HG03457 (cell line): ENCODE data around the gene EFNA3.

Experiments
- ATAC-seq: cut with Tn5 transposase; IDR thresholded peaks from one replicate; pipeline ENCODE4 v1.9.1; 2021; ENCODE audit warnings: moderate number of reproducible peaks; ENCODE audit not compliant: unreplicated experiment

The EFNA3 gene

DNA sequence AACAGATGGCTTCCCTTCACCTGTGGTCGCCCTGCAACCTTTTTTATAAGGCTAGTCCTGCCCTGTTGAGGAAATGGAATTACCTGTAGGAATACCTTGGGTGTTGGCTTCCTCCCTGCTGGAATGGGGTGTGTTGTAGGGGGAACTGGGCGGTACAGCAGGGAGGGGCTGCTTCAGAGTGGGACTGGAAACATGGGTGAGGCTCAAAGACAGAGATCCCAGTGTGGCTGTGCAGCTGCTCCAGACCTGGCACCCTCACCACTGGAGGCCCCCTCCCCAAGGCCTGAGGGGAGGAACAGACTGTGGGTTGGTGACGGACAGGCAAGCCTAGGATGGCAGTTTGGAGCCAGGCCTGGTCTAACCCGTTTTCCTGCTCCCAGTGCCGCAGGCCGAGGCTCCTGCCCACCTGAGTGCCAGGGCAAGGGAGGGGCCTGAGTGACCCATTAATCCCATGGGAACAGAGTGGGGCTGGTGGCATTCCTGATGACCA is 4.5 kb downstream of the EFNA3 start:
- no peak for ATAC-seq

DNA sequence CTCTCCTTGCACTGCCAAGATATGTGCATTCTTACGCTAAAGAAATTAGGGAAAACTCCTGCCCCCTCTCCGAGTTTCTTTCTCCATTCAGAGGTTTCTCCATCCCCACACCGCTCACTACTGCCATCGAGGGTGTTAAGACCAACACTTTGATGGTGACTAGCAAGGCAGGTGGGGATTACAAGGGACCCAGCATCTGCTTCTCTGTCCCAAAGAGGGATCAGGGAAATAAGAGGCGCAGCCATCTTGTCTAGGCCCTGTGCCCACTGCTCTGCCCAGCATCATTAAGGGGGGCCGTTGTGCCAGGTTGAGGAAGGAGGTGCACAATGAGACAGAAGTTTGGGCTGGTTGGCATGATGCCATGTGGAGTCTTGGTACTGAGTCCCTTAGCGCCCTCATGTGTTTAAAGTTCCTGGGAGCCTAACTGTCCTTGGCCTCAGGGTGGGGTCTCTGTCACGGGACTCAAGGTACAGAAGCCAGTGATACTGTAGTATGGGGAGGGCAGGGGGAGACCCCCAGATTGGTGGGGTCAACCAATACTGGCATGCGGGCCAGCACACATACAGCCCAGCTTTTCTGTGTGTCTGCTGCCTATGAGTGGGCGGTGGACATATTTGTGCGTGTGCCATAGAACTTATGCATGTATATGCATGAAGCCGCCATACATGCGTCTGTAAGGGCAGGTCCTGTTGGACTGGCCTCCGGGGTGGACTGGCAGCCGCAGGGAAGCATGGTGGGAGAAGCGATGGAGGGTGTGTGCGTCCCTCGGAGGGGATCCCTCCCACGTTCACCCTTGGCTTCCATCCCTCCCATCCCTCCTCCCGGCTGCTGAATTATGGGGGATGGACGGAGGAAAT is 5.5 kb downstream of the EFNA3 start:
- no peak for ATAC-seq

GRCh38 chr1:155084722-155085503 is 6.3 kb downstream of the EFNA3 start:
- ATAC-seq = peak; percentile 60

GRCh38 chr1:155085504-155086127 is 7.0 kb downstream of the EFNA3 start:
- no peak for ATAC-seq

DNA sequence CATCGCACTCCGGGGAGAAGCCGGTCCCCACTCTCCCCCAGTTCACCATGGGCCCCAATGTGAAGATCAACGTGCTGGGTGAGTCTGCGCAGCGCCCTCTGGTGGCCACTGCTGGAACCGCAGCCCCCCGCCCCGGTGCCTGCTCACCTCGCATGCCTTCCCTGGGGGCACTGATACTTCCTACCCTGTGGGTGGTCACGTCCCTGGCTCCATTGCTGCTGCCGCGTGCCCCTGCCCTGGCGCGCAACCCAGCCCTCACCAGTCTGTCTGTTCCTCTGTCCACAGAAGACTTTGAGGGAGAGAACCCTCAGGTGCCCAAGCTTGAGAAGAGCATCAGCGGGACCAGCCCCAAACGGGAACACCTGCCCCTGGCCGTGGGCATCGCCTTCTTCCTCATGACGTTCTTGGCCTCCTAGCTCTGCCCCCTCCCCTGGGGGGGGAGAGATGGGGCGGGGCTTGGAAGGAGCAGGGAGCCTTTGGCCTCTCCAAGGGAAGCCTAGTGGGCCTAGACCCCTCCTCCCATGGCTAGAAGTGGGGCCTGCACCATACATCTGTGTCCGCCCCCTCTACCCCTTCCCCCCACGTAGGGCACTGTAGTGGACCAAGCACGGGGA is 7.6 kb downstream of the EFNA3 start:
- ATAC-seq = no peak

GRCh38 chr1:155086856-155087535 is 8.4 kb downstream of the EFNA3 start:
- ATAC-seq = no peak

GRCh38 chr1:155091071-155092051 is 12.7 kb downstream of the EFNA3 start:
- ATAC-seq = no peak

DNA sequence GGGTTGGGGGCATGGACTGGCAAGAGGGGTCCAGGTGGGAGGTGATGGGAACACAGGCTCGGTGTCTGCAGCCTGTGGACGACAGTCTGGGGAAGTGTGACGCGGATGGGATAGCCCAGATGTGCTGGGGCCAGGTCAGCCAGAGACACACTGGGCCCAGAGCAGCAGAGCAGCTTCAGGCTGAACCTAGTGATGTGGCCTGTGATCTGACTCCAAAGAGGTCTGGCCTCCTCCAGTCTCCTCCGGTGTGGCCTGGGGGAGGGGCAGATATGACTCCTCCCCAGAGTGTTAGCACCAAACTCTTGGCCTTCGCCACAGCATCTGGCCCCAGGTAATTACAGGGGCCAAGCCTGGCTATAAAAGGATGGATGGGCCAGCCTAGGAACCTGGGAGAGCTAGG is 13.5 kb downstream of the EFNA3 start:
- no peak for ATAC-seq

DNA sequence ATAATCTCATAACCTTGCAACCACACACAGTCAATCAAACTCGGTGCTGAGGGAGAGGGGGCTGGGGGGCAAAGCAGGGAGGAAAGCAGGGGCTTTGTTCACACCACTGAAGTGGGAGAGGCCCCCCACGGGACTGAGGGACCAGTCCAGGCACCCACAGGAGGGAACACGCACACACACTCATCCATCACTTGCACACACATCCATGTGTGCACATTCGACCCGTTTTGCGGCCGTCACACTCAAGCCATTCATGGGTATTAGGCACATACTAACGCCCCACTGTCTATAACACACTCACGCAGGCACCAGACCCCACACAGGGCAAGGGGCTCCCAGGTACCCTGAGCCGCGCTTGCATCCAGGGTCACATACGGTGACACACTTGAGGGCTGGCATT is 14.0 kb downstream of the EFNA3 start:
- no peak for ATAC-seq

- no peak for ATAC-seq
These were observed 15.4 kb downstream of the EFNA3 start for GRCh38 chr1:155093911-155094621.

DNA sequence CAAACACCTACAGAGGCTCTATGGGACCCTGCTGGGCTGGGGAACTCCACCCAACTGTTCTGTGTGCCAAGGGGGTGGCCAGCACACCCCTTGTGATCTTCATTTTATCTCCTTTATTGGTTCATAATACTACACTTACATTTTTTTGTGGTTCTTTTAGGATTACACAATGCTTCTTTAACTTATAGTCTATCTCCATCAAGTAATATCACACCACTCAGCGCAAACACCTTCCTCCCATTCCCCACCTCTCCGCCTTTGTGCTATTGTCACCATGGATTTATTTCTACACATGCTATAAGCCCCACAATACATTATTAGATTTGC is 15.9 kb downstream of the EFNA3 start:
- no peak for ATAC-seq

GRCh38 chr1:155099331-155099730 is 20.7 kb downstream of the EFNA3 start:
- ATAC-seq = no peak

DNA sequence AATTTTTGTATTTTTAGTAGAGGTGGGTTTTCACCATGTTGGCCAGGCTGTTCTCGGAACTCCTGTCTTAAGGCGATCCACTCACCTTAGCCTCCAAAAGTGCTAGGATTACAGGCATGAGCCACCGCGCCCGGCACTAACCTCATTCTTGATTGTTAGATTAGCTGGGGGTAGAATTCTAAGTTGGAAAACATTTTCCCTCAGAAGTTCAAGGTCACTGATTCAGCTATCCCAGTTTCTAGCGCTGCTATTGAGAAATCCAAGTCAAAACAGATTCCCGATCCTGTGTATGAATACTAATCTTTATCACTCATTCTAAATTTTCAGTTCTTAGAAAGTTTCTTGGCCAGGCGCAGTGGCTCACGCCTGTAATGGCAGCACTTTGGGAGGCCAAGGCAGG is 24.7 kb downstream of the EFNA3 start:
- ATAC-seq = no peak

GRCh38 chr1:155104605-155105534 is 26.2 kb downstream of the EFNA3 start:
- no peak for ATAC-seq

GRCh38 chr1:155105604-155106011 is 27.0 kb downstream of the EFNA3 start:
- ATAC-seq = no peak

- ATAC-seq = no peak
These were observed 28.2 kb downstream of the EFNA3 start for GRCh38 chr1:155106862-155107261.

GRCh38 chr1:155107309-155108264 is 28.9 kb downstream of the EFNA3 start:
- ATAC-seq = no peak
